NCI-H2107 treated with DMSO at 0.1 percent for 48 hours (cell line): ENCODE results near the gene FAM72A.
"Not testable (repeated sequence)": the region's sequence is repeated elsewhere in the genome, so short reads cannot be mapped to it uniquely, and the experiment has no call there.

ENCODE experiments used
- DNase-seq: peaks from one replicate; lab custom pipeline; 2025; ENCODE audit not compliant: unreplicated experiment; lab: John Stamatoyannopoulos, UW

The FAM72A gene

GRCh38 chr1:206202789-206203363 is at the start of gene FAM72A:
Gene FAM72A (minus strand): TSS chr1:206202839. CDS start chr1:206202025, 814 bp downstream.
- peak; percentile 99 for DNase-seq

- not testable (repeated sequence) for DNase-seq
Observed at GRCh38 chr1:206250953-206251681, 48.5 kb upstream of the FAM72A start.

- not testable (repeated sequence) for DNase-seq
Observed at GRCh38 chr1:206246129-206246886, 43.7 kb upstream of the FAM72A start.

- not testable (repeated sequence) for DNase-seq
Observed at GRCh38 chr1:206245479-206245878, 42.8 kb upstream of the FAM72A start.

GRCh38 chr1:206243335-206243734 is 40.7 kb upstream of the FAM72A start:
- DNase-seq, result not testable (repeated sequence)

GRCh38 chr1:206240288-206240687 is 37.6 kb upstream of the FAM72A start:
- not testable (repeated sequence) for DNase-seq

- not testable (repeated sequence) for DNase-seq
Observed at GRCh38 chr1:206235190-206235589, 32.6 kb upstream of the FAM72A start.

- not testable (repeated sequence) for DNase-seq
Observed at GRCh38 chr1:206234189-206234916, 31.7 kb upstream of the FAM72A start.

GRCh38 chr1:206232970-206233645 is 30.5 kb upstream of the FAM72A start:
- DNase-seq, result not testable (repeated sequence)

- DNase-seq, result not testable (repeated sequence)
Observed at GRCh38 chr1:206231989-206232388, 29.4 kb upstream of the FAM72A start.

- not testable (repeated sequence) for DNase-seq
Observed at GRCh38 chr1:206229286-206229685, 26.6 kb upstream of the FAM72A start.

GRCh38 chr1:206226886-206227285 is 24.2 kb upstream of the FAM72A start:
- DNase-seq, result not testable (repeated sequence)

GRCh38 chr1:206225386-206225785 is 22.7 kb upstream of the FAM72A start:
- not testable (repeated sequence) for DNase-seq

- DNase-seq, result not testable (repeated sequence)
Observed at GRCh38 chr1:206224190-206224776, 21.6 kb upstream of the FAM72A start.

- not testable (repeated sequence) for DNase-seq
Observed at GRCh38 chr1:206221585-206221984, 18.9 kb upstream of the FAM72A start.

- not testable (repeated sequence) for DNase-seq
Observed at GRCh38 chr1:206220332-206221000, 17.8 kb upstream of the FAM72A start.

GRCh38 chr1:206219514-206220331 is 17.1 kb upstream of the FAM72A start:
- not testable (repeated sequence) for DNase-seq

- DNase-seq, result not testable (repeated sequence)
Observed at GRCh38 chr1:206218765-206219164, 16.1 kb upstream of the FAM72A start.

GRCh38 chr1:206218285-206218684 is 15.6 kb upstream of the FAM72A start:
- DNase-seq, result not testable (repeated sequence)
